H1 (cell line): ENCODE results near the gene SCO2. TPM values are rescaled to one million over a fixed set of nuclear protein-coding genes. Genes with fewer than 3 reads are reported as not detected.
A peak's percentile ranks its signal among the peaks of the same experiment; 100 is the strongest.

Source experiments
- CTCF ChIA-PET: fragments of 300-600 bp; sonication (Branson Sonifier 250); formaldehyde crosslinking; loops from one replicate; lab custom pipeline; 2021; ENCODE audit not compliant: partially characterized antibody; lab: Charles Lee
- POLR2A ChIA-PET: fragments of 300-600 bp; sonication (Branson Sonifier 250); formaldehyde crosslinking; loops from one replicate; lab custom pipeline; 2021; ENCODE audit warnings: inconsistent platforms; ENCODE audit not compliant: partially characterized antibody; lab: Charles Lee
- DNase-seq, 2 experiments: peaks; one replicate each; pipeline versions ENCODE4 v3.0.0 to v3.0.0-alpha.2; 2010 to 2022; ENCODE audit warnings: low spot score in 2 of 2, low read depth in 1 of 2, mixed read lengths in 1 of 2
- FAIRE-seq: peaks from 2 replicates; lab custom pipeline; 2011; peaks lifted over from hg19 to GRCh38; lab: Jason Lieb, UNC
- H2AFZ ChIP-seq: 2 replicates; pipeline ENCODE4 v1.8.1; 2012; ENCODE audit warnings: low read length, inconsistent platforms
- H2AK5ac ChIP-seq: 2 replicates; pipeline ENCODE4 v1.6.1; 2013; ENCODE audit warnings: low read depth, low read length
- H2BK120ac ChIP-seq: replicated peaks from 2 replicates; pipeline ENCODE3; 2013; ENCODE audit warnings: low read depth, low read length, inconsistent platforms
- H2BK12ac ChIP-seq: 2 replicates; pipeline ENCODE4 v1.6.1; 2013; ENCODE audit warnings: low read depth, low read length
- H2BK15ac ChIP-seq: 2 replicates; pipeline ENCODE4 v1.6.1; 2013; ENCODE audit warnings: low read length
- H2BK20ac ChIP-seq: 2 replicates; pipeline ENCODE4 v1.6.1; 2013; ENCODE audit warnings: low read length
- H2BK5ac ChIP-seq: 2 replicates; pipeline ENCODE4 v1.6.1; 2013; ENCODE audit warnings: low read depth, low read length
- H3K14ac ChIP-seq: 2 replicates; pipeline ENCODE4 v1.6.1; 2013; ENCODE audit warnings: inconsistent platforms; ENCODE audit not compliant: insufficient read length
- H3K18ac ChIP-seq: 2 replicates; pipeline ENCODE4 v1.6.1; 2013; ENCODE audit warnings: low read length; ENCODE audit errors: extremely low read depth
- H3K23ac ChIP-seq: 2 replicates; pipeline ENCODE4 v1.6.1; 2013; ENCODE audit warnings: inconsistent platforms; ENCODE audit not compliant: insufficient read length
- H3K23me2 ChIP-seq: 2 replicates; pipeline ENCODE4 v1.6.1; 2013; ENCODE audit warnings: low read depth, low read length
- H3K27ac ChIP-seq: 2 replicates; pipeline ENCODE4 v1.6.1; 2011; ENCODE audit warnings: low read depth, low read length, inconsistent platforms
- H3K27me3 ChIP-seq, 4 experiments: replicated peaks in 1 of 4; 1 replicate in 1 of 4; 2 replicates in 3 of 4; pipeline versions ENCODE4 v1.6.1 to v1.8.1; 2011 to 2013; ENCODE audit warnings: low read length in 3 of 4, mild to moderate bottlenecking in 3 of 4, inconsistent platforms in 2 of 4, mixed read lengths in 2 of 4, moderate library complexity in 1 of 4; ENCODE audit not compliant: control insufficient read depth in 3 of 4, insufficient read depth in 3 of 4; ENCODE audit errors: extremely low read depth in 1 of 4
- H3K36me3 ChIP-seq, 4 experiments: 2 replicates each; pipeline versions ENCODE4 v1.6.1 to v1.8.1; 2011 to 2013; ENCODE audit warnings: mild to moderate bottlenecking in 4 of 4, low read length in 3 of 4, moderate library complexity in 2 of 4, control low read depth in 1 of 4, inconsistent platforms in 1 of 4; ENCODE audit not compliant: insufficient read depth in 4 of 4, control insufficient read depth in 2 of 4
- H3K4ac ChIP-seq: replicated peaks from 2 replicates; pipeline ENCODE3; 2013; ENCODE audit warnings: low read length, low read depth, mixed read lengths, inconsistent platforms; ENCODE audit not compliant: insufficient read length
- H3K4me1 ChIP-seq, 4 experiments: replicated peaks in 1 of 4; 1 replicate in 1 of 4; 2 replicates in 3 of 4; pipeline versions ENCODE4 v1.6.1 to v1.8.1; 2011 to 2013; ENCODE audit warnings: low read length in 3 of 4, inconsistent platforms in 2 of 4, mixed read lengths in 1 of 4; ENCODE audit not compliant: insufficient read depth in 4 of 4, control insufficient read depth in 3 of 4
- H3K4me2 ChIP-seq, 2 experiments: 2 replicates each; pipeline versions ENCODE4 v1.6.1 to v1.8.1; 2011 to 2013; ENCODE audit warnings: low read depth in 2 of 2, low read length in 2 of 2, control low read depth in 1 of 2, inconsistent platforms in 1 of 2, mild to moderate bottlenecking in 1 of 2; ENCODE audit not compliant: insufficient read depth in 1 of 2
- H3K4me3 ChIP-seq, 4 experiments: fragments of 200-600, 300-600 bp in 1 of 4; sonication (generic), shearing (Covaris generic), sonication (Bioruptor Twin) in 1 of 4; 2 replicates each; pipeline versions ENCODE4 v1.5.1 to v1.8.1; 2011 to 2016; ENCODE audit warnings: low read length in 4 of 4, low read depth in 3 of 4, control low read depth in 2 of 4, inconsistent platforms in 2 of 4, mild to moderate bottlenecking in 2 of 4, mixed read lengths in 1 of 4, moderate library complexity in 1 of 4; ENCODE audit not compliant: insufficient read depth in 2 of 4; ENCODE audit errors: extremely low read depth in 1 of 4
- H3K56ac ChIP-seq: replicated peaks from 2 replicates; pipeline ENCODE3; 2013; ENCODE audit warnings: low read depth, mild to moderate bottlenecking, mixed read lengths, low read length, inconsistent platforms; ENCODE audit not compliant: insufficient read length
- H3K79me1 ChIP-seq: 2 replicates; pipeline ENCODE4 v1.6.1; 2013; ENCODE audit warnings: low read depth, low read length, control low read depth
- H3K79me2 ChIP-seq, 2 experiments: 2 replicates each; pipeline versions ENCODE4 v1.6.1 to v1.8.1; 2012 to 2013; ENCODE audit warnings: low read length in 2 of 2, mild to moderate bottlenecking in 2 of 2, inconsistent platforms in 1 of 2; ENCODE audit not compliant: insufficient read depth in 2 of 2, control insufficient read depth in 1 of 2
- H3K9ac ChIP-seq, 4 experiments: replicated peaks in 1 of 4; 1 replicate in 1 of 4; 2 replicates in 3 of 4; pipeline versions ENCODE4 v1.6.1 to v1.8.1; 2011 to 2013; ENCODE audit warnings: low read depth in 3 of 4, low read length in 3 of 4, control low read depth in 2 of 4, mild to moderate bottlenecking in 2 of 4, moderate library complexity in 2 of 4, inconsistent platforms in 1 of 4; ENCODE audit errors: extremely low read depth in 1 of 4
- H3K9me3 ChIP-seq, 2 experiments: 2 replicates each; pipeline versions ENCODE4 v1.6.1 to v1.8.1; 2012 to 2013; ENCODE audit warnings: mild to moderate bottlenecking in 2 of 2, moderate library complexity in 2 of 2, control low read depth in 1 of 2, inconsistent platforms in 1 of 2, low read depth in 1 of 2, low read length in 1 of 2, mixed read lengths in 1 of 2; ENCODE audit not compliant: insufficient read depth in 2 of 2
- H4K20me1 ChIP-seq, 2 experiments: replicated peaks in 1 of 2; 2 replicates each; pipeline versions ENCODE3 to v1.8.1; 2011 to 2013; ENCODE audit warnings: inconsistent platforms in 2 of 2, low read length in 2 of 2, mild to moderate bottlenecking in 1 of 2; ENCODE audit not compliant: insufficient read depth in 2 of 2, control insufficient read depth in 1 of 2
- H4K5ac ChIP-seq: 2 replicates; pipeline ENCODE4 v1.6.1; 2013; ENCODE audit warnings: low read length, low read depth, mixed read lengths, inconsistent platforms; ENCODE audit not compliant: insufficient read length
- H4K8ac ChIP-seq: 2 replicates; pipeline ENCODE4 v1.8.0; 2013; ENCODE audit warnings: mild to moderate bottlenecking, moderate library complexity, low read length, inconsistent platforms; ENCODE audit not compliant: insufficient read depth; ENCODE audit errors: extremely low read depth
- H4K91ac ChIP-seq: replicated peaks from 2 replicates; pipeline ENCODE3; 2013; ENCODE audit warnings: low read length, mixed read lengths, inconsistent platforms; ENCODE audit not compliant: insufficient read length
- BCL11A ChIP-seq, 2 experiments: IDR thresholded peaks; one replicate each; pipeline ENCODE4 v1.6.1; 2011; ENCODE audit warnings: low read depth in 2 of 2, low read length in 2 of 2, mild to moderate bottlenecking in 2 of 2
- BRCA1 ChIP-seq: IDR thresholded peaks from 2 replicates; pipeline ENCODE4 v1.6.1; 2012; ENCODE audit warnings: low read depth, low read length, improper control_type of control experiment
- CBX8 ChIP-seq: fragments of 300-800, 300-1000 bp; sonication (generic); IDR thresholded peaks from 2 replicates; pipeline ENCODE4 v1.7.1; 2016; ENCODE audit warnings: low read depth, low read length, borderline replicate concordance
- CEBPB ChIP-seq: IDR thresholded peaks from 2 replicates; pipeline ENCODE4 v1.6.1; 2012; ENCODE audit warnings: low read depth, low read length
- PHF8 ChIP-seq: fragments of 200-600 bp; sonication (generic); conservative IDR thresholded peaks from 2 replicates; pipeline ENCODE4 v1.7.1; 2012; ENCODE audit warnings: low read depth, mild to moderate bottlenecking, inconsistent platforms, low read length, moderate library complexity
- RFX5 ChIP-seq: IDR thresholded peaks from 2 replicates; pipeline ENCODE4 v1.6.1; 2011; ENCODE audit warnings: low read depth, low read length, improper control_type of control experiment, borderline replicate concordance
- SP1 ChIP-seq: IDR thresholded peaks from 2 replicates; pipeline ENCODE4 v1.6.1; 2011; ENCODE audit warnings: low read depth, low read length
- SP4 ChIP-seq: IDR thresholded peaks from 2 replicates; pipeline ENCODE4 v1.6.1; 2012; ENCODE audit warnings: low read length, inconsistent platforms
- TCF12 ChIP-seq: IDR thresholded peaks from 2 replicates; pipeline ENCODE4 v1.6.1; 2011; ENCODE audit warnings: low read depth, mild to moderate bottlenecking, low read length
- ZNF274 ChIP-seq: IDR thresholded peaks from 2 replicates; pipeline ENCODE4 v1.7.0; 2012; ENCODE audit warnings: low read length, borderline replicate concordance; ENCODE audit errors: extremely low read depth
- WGBS, 2 experiments: shearing (Covaris generic) in 1 of 2; methylation state at CpG; one replicate each; pipeline versions ENCODE4 v1.1.6 to v1.1.7; 2013 to 2015; ENCODE audit warnings: low lambda C conversion rate in 2 of 2, mixed read lengths in 2 of 2, inconsistent platforms in 1 of 2, low coverage in 1 of 2, missing lambda C conversion rate in 1 of 2; ENCODE audit not compliant: insufficient replicate concordance in 2 of 2, insufficient coverage in 1 of 2, insufficient read length in 1 of 2; ENCODE audit errors: extremely low coverage in 1 of 2, missing lambda C conversion rate in 1 of 2; 5-methylcytosine and 5-hydroxymethylcytosine counted together
- polyA plus RNA-seq, 7 experiments: library from polyadenylated mRNA; depleted of rRNA in 3 of 7; stranded (reverse) in 5 of 7; unstranded in 2 of 7; fragments of >200 nt in 5 of 7; fragments of 200-250 nt in 2 of 7; gene quantifications; 1 replicate in 5 of 7; 2 replicates in 1 of 7; 4 replicates in 1 of 7; pipeline versions ENCODE4 v1.2.1 to v1.2.3, GENCODE V29; 2011 to 2013; ENCODE audit warnings: missing spikeins in 2 of 7, mixed read lengths in 2 of 7
- total RNA-seq: library from RNA; stranded (reverse); fragmentation: NEBNext Ultra II Directional; extraction: Animal tissue kit (Norgen Biotek cat#: 25700); gene quantifications from 2 replicates; pipeline ENCODE4 v1.2.1, GENCODE V29; 2021
- TF ChIP-seq, protein P1 (sequence below): IDR thresholded peaks from 2 replicates; pipeline ENCODE4 v1.6.1; 2012; ENCODE audit warnings: inconsistent platforms

SCO2 gene
- total and polyA plus RNA-seq, 2 of the 8 experiments (the other 6 are each of a cell fraction or from before 2014, with no cell fraction given): 2.0 TPM; not detected in 1

DNA sequence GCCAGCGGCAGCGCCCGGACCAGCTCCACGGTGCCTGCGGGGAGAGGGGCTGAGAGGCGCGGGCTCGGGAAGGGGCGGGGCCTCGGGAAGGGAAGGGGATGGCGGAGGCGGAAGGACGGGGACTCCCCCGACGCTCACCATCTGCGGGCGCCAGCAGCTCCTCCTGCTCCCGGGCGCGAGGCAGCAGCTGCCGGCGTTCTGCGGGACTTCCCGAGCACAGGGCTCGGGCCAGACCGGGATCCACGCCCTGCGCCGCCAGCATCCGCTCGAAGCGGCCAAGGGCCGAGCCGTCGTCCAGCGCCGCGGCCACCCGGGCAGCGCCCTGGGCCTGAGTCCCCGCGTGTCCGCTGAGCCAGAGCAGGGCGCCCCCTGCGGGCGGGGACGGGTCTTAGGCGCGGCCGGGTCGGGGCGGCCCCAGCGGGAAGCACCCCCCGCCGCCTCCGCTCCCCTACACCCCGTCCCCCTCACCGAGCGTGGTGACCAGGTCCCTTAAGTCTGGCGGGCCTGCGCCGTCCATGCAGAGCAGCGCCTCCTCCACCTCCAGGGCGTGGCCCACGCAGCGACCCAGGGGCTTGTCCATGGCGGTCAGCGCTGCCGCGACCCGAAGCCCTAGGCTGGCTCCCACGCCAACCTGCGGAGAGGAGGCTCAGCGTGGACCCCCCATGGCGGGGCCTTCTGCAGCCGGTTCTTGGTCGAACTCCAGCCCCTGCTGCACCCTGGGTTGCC, 873 bp upstream of the SCO2 start:
- H3K4me3 ChIP-seq: peak overlapping the region; percentile 63 to 78 (median 67)
- H4K8ac ChIP-seq: peak overlapping the region; percentile 80
- DNase-seq: peak in 1 of 2 experiments; percentile 85
- peaks cover 25% of the 10 kb centered on the region; the same call in 1 of the 2 replicates for H3K23me2 ChIP-seq
- no peaks in the 10 kb centered on the region for H3K9me3 ChIP-seq
- H3K9ac ChIP-seq: peak overlapping the region in 3 of 4 experiments; percentile 66 to 76 (median 68); a peak in 5 of 7 replicates
- H3K79me1 ChIP-seq: no peaks in the 10 kb centered on the region
- H2AK5ac ChIP-seq: peak overlapping the region; percentile 55; the same call in 1 of the 2 replicates
- 7% methylated on average over 26 of the region's 77 CpGs; no CpG with 5 or more reads in 1 of the 2 experiments for WGBS, 2 experiments
- H4K5ac ChIP-seq: peak overlapping the region; percentile 70
- no peak overlapping the region for H2BK120ac ChIP-seq
- no peak for FAIRE-seq
- no peak overlapping the region; the same call in 1 of the 2 replicates for H3K27ac ChIP-seq
- H4K91ac ChIP-seq: peak overlapping the region; percentile 81
- no peak overlapping the region for H2AFZ ChIP-seq
- CTCF ChIA-PET: interaction anchor here (0.7 to 3.4 kb wide), 27 partner anchors 8 to 278 kb away, joined by 3 to 36 read pairs (median 4); partner anchors contain the start of genes DENND6B, LMF2, NCAPH2 and SYCE3
- no peak overlapping the region for H3K14ac ChIP-seq
- H3K23ac ChIP-seq: no peak overlapping the region
- H3K79me2 ChIP-seq: no peaks in the 10 kb centered on the region
- H3K18ac ChIP-seq: 0 out of 2 replicates have a peak overlapping the region, but pooled peaks have one; percentile 60
- peak overlapping the region; percentile 85 for H2BK5ac ChIP-seq
- no peak overlapping the region for H2BK20ac ChIP-seq
- H3K36me3 ChIP-seq: peaks cover 4 to 14% (median 11%) of the 10 kb centered on the region in 4 experiments; a peak in 6 of 8 replicates
- peaks cover 30 to 47% (median 40%) of the 10 kb centered on the region in 4 experiments for H3K27me3 ChIP-seq
- no peak overlapping the region for H3K56ac ChIP-seq
- peaks cover 5 to 25% of the 10 kb centered on the region in 2 experiments for H4K20me1 ChIP-seq
- peak overlapping the region; percentile 91 for H3K4ac ChIP-seq
- H2BK15ac ChIP-seq: 0 out of 2 replicates have a peak overlapping the region, but pooled peaks have one; percentile 72
- no peak overlapping the region for H2BK12ac ChIP-seq
- H3K4me2 ChIP-seq: peak overlapping the region; percentile 70 to 88
- H3K4me1 ChIP-seq: peaks cover 0 to 21% (median 12%) of the 10 kb centered on the region in 4 experiments; a peak in 5 of 7 replicates
- POLR2A ChIA-PET: interaction anchor here (0.6 to 3.0 kb wide), 14 partner anchors 12 to 86 kb away, joined by 3 to 32 read pairs (median 4); partner anchors contain the start of genes LMF2, NCAPH2 and SYCE3
- TF ChIP-seq, protein P1, sequence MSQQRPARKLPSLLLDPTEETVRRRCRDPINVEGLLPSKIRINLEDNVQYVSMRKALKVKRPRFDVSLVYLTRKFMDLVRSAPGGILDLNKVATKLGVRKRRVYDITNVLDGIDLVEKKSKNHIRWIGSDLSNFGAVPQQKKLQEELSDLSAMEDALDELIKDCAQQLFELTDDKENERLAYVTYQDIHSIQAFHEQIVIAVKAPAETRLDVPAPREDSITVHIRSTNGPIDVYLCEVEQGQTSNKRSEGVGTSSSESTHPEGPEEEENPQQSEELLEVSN: no peak
- TF ChIP-seq BCL11A (IDR thresholded peaks at IDR 0.05; ENCODE audit: low read depth in 2 of 2, low read length in 2 of 2) (no peak), CEBPB (no peak), ZNF274 (no peak), RFX5 (no peak), CBX8 (no peak), TCF12 (no peak), PHF8 (no peak), SP4 (no peak), SP1 (no peak), BRCA1 (no peak)
